ENCODE data around the gene HDAC9.
A peak's percentile ranks its signal among the peaks of the same experiment; 100 is the strongest.

Gene HDAC9

GRCh38 chr7:18666107-18666728, 170.7 kb downstream of the HDAC9 start:
- peak; percentile 22 for DNase-seq (ENCODE audit: low read depth)

- DNase-seq (ENCODE audit: low read depth), result peak; percentile 61
Observed at GRCh38 chr7:18667466-18667865, 171.9 kb downstream of the HDAC9 start.

GRCh38 chr7:18671176-18671575, 175.6 kb downstream of the HDAC9 start:
- no peak for DNase-seq (ENCODE audit: low read depth)

GRCh38 chr7:18675579-18675978, 180.0 kb downstream of the HDAC9 start:
- DNase-seq (ENCODE audit: low read depth), result no peak

- DNase-seq (ENCODE audit: low read depth), result no peak
Observed at GRCh38 chr7:18679261-18679660, 183.7 kb downstream of the HDAC9 start.

- DNase-seq (ENCODE audit: low read depth), result no peak
Observed at GRCh38 chr7:18680576-18680975, 185.0 kb downstream of the HDAC9 start.

GRCh38 chr7:18684916-18685315, 189.4 kb downstream of the HDAC9 start:
- DNase-seq (ENCODE audit: low read depth), result no peak

GRCh38 chr7:18685971-18686370, 190.4 kb downstream of the HDAC9 start:
- DNase-seq (ENCODE audit: low read depth), result no peak

- DNase-seq (ENCODE audit: low read depth), result no peak
Observed at GRCh38 chr7:18689551-18689950, 194.0 kb downstream of the HDAC9 start.

GRCh38 chr7:18693406-18693805, 197.9 kb downstream of the HDAC9 start:
- DNase-seq (ENCODE audit: low read depth), result peak; percentile 65

- DNase-seq (ENCODE audit: low read depth), result no peak
Observed at GRCh38 chr7:18693816-18694215, 198.3 kb downstream of the HDAC9 start.

- no peak for DNase-seq (ENCODE audit: low read depth)
Observed at GRCh38 chr7:18694484-18694883, 198.9 kb downstream of the HDAC9 start.

- no peak for DNase-seq (ENCODE audit: low read depth)
Observed at GRCh38 chr7:18694911-18695310, 199.4 kb downstream of the HDAC9 start.

GRCh38 chr7:18698258-18698734, 202.7 kb downstream of the HDAC9 start:
- no peak for DNase-seq (ENCODE audit: low read depth)

- no peak for DNase-seq (ENCODE audit: low read depth)
Observed at GRCh38 chr7:18700147-18700546, 204.6 kb downstream of the HDAC9 start.

- DNase-seq (ENCODE audit: low read depth), result no peak
Observed at GRCh38 chr7:18702071-18702829, 206.7 kb downstream of the HDAC9 start.

GRCh38 chr7:18703685-18704084, 208.1 kb downstream of the HDAC9 start:
- no peak for DNase-seq (ENCODE audit: low read depth)

- DNase-seq (ENCODE audit: low read depth), result no peak
Observed at GRCh38 chr7:18706670-18707069, 211.1 kb downstream of the HDAC9 start.

GRCh38 chr7:18708204-18708603, 212.7 kb downstream of the HDAC9 start:
- DNase-seq (ENCODE audit: low read depth), result no peak

- DNase-seq (ENCODE audit: low read depth), result no peak
Observed at GRCh38 chr7:18715988-18716387, 220.4 kb downstream of the HDAC9 start.

- no peak for DNase-seq (ENCODE audit: low read depth)
Observed at GRCh38 chr7:18721429-18721828, 225.9 kb downstream of the HDAC9 start.

GRCh38 chr7:18724318-18724717, 228.8 kb downstream of the HDAC9 start:
- DNase-seq (ENCODE audit: low read depth), result no peak

GRCh38 chr7:18727115-18727870, 231.7 kb downstream of the HDAC9 start:
- DNase-seq (ENCODE audit: low read depth), result no peak

Data from non-pigmented ciliary epithelial cell (primary cell).